Measurements from ENCODE around the gene TACR2. TPM values are rescaled to one million over a fixed set of nuclear protein-coding genes. Genes with fewer than 3 reads are reported as not detected.

The TACR2 gene
- total and polyA plus RNA-seq, 2 donors (not counting 3 experiments of a cell fraction or from before 2014, with no cell fraction given), result 0.19 TPM; not detected in 1

DNA sequence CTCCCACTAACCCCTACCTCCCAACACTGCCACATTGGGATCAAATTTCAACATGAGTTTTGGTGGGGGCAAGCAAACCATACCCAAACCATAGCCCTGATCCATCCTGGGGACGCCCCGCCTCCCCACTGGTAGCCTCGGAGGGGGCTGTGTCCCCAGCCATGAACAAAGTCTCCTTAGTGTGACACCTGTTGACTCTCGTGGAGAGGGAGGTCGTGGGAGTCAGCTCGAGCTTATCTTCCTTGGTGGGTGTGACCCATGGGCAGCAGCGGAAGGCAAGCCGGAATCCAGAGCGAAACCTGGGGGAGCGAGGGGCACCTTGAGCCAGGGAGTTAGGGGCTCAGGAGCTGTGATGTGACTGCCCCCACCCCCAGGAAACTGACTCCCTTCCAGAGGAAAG, 11.9 kb downstream of the TACR2 start:
- POLR2A ChIA-PET, result no interaction called here
- dilution Hi-C loops (cut with MboI; ENCODE audit: extremely low pct_ligation_motif_present, low sequenced_read_pairs), result no loop called here
- peaks cover 11% of the 10 kb centered on the region for H3K4me1 ChIP-seq (ENCODE audit: control insufficient read depth, extremely low read depth, insufficient read depth, low read length)

More for the DNA sequence above, 11.9 kb downstream of the TACR2 start:
- peaks cover 6 to 8% of the 10 kb centered on the region in 2 experiments for H3K36me3 ChIP-seq (ENCODE audit: control insufficient read depth in 2 of 2, extremely low read depth in 1 of 2, insufficient read depth in 2 of 2, low read length in 2 of 2)
- intact Hi-C loops (cut with micrococcal nuclease), result no loop called here
- TF ChIP-seq MYC (IDR thresholded peaks at IDR 0.05; ENCODE audit: low read depth, low read length) (no peak), GATA2 (IDR thresholded peaks at IDR 0.05; ENCODE audit: insufficient read depth, insufficient read length, low read depth, low read length) (no peak), CTCF (IDR thresholded peaks at IDR 0.05; ENCODE audit: extremely low read depth in 1 of 2, insufficient read depth in 1 of 2, low read depth in 1 of 2, low read length in 2 of 2) (no peak), EZH2 (IDR thresholded peaks at IDR 0.05; ENCODE audit: borderline replicate concordance, low read depth, low read length, severe bottlenecking) (no peak), JUN (IDR thresholded peaks at IDR 0.05; ENCODE audit: borderline replicate concordance, insufficient read depth, insufficient read length, low read depth) (no peak), MAX (IDR thresholded peaks at IDR 0.05; ENCODE audit: insufficient read depth, insufficient read length) (no peak), POLR2A (IDR thresholded peaks at IDR 0.05; ENCODE audit: low read depth, low read length) (no peak), FOS (IDR thresholded peaks at IDR 0.05; ENCODE audit: borderline replicate concordance, insufficient read depth, low read length) (no peak), POLR2AphosphoS5 (IDR thresholded peaks at IDR 0.05; ENCODE audit: insufficient read depth, low read depth, low read length) (no peak)
- no peaks in the 10 kb centered on the region for H3K9me3 ChIP-seq (replicated peaks; ENCODE audit: control insufficient read depth, insufficient read depth, low read length)
- no TSS peak for BruUV-seq (replicated peaks)
- H4K20me1 ChIP-seq (replicated peaks; ENCODE audit: control insufficient read depth, extremely low read depth, insufficient read depth, low read length), result no peaks in the 10 kb centered on the region
- H3K9ac ChIP-seq (replicated peaks; ENCODE audit: extremely low read depth, insufficient read depth, low read length), result no peak overlapping the region
- no peak overlapping the region for H3K27ac ChIP-seq (ENCODE audit: insufficient read depth, low read depth, low read length)
- no peak for FAIRE-seq
- CTCF ChIA-PET, result interaction anchor here (4.1 kb wide), 1 partner anchor 12 kb away, joined by 21 read pairs; no protein-coding TSS in a partner anchor
- no peak overlapping the region for H3K4me2 ChIP-seq (ENCODE audit: insufficient read depth, low read length)
- H3K79me2 ChIP-seq (ENCODE audit: control insufficient read depth, insufficient read depth, low read length), result no peaks in the 10 kb centered on the region
- H3K4me3 ChIP-seq (replicated peaks in 1 of 3; ENCODE audit: insufficient read depth in 1 of 3, low read depth in 1 of 3, low read length in 3 of 3), result no peak overlapping the region
- no peak overlapping the region for H2AFZ ChIP-seq (ENCODE audit: low read depth, low read length)
- H3K9me1 ChIP-seq (replicated peaks; ENCODE audit: control insufficient read depth, extremely low read depth, insufficient read depth, low read length), result no peaks in the 10 kb centered on the region
- H3K27me3 ChIP-seq (ENCODE audit: control insufficient read depth in 2 of 2, insufficient read depth in 2 of 2, low read length in 2 of 2), result no peaks in the 10 kb centered on the region
- DNase-seq (ENCODE audit: low read depth, low spot score), result no peak

Data from endothelial cell of umbilical vein (primary cell).